ENCODE data around the gene PIK3CB. TPM values are rescaled to one million over a fixed set of nuclear protein-coding genes. Genes with fewer than 3 reads are reported as not detected.

PIK3CB gene
- total RNA-seq, 2 donors from 2014 or later: 27.5 to 28.9 TPM

DNA sequence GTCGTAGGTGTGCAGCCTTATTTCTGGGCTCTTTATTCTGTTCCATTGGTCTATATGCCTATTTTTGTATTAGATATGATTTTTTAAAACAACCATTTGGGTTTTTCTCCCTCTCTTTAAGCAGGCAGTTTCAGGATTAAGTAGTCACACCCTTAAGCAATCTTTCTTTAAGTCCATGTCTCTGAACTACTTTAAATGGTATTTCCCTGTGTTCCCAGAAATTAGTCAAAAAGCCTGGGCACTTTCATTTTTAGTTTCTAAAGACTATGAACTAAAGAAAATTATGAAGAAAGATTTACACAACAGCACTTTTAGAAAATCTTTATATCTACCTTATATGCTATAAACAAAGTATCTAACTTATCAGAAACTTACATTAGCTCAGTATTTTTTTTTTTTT, 115.9 kb downstream of the PIK3CB start:
- peak overlapping the region in 1 of 2 donors; percentile 35 for H3K27ac ChIP-seq
- H3K4me1 ChIP-seq (replicated peaks): no peaks in the 10 kb centered on the region
- intact Hi-C loops (cut with DNase I): no loop called here
- no peak for DNase-seq (ENCODE audit: low spot score)
- no peaks in the 10 kb centered on the region for H3K9me3 ChIP-seq
- no peak for TF ChIP-seq POLR2AphosphoS5 (IDR thresholded peaks at IDR 0.05)
- no peaks in the 10 kb centered on the region for H3K27me3 ChIP-seq (replicated peaks; ENCODE audit: insufficient read depth)
- no peaks in the 10 kb centered on the region for H3K36me3 ChIP-seq
- WGBS: 65% methylated on average over 1 of the region's 1 CpG
- H3K4me3 ChIP-seq: no peak overlapping the region

- TF ChIP-seq POLR2AphosphoS5 (IDR thresholded peaks at IDR 0.05) (no peak), POLR2A (IDR thresholded peaks at IDR 0.05) (no peak)
- TF ChIP-seq, protein P1, sequence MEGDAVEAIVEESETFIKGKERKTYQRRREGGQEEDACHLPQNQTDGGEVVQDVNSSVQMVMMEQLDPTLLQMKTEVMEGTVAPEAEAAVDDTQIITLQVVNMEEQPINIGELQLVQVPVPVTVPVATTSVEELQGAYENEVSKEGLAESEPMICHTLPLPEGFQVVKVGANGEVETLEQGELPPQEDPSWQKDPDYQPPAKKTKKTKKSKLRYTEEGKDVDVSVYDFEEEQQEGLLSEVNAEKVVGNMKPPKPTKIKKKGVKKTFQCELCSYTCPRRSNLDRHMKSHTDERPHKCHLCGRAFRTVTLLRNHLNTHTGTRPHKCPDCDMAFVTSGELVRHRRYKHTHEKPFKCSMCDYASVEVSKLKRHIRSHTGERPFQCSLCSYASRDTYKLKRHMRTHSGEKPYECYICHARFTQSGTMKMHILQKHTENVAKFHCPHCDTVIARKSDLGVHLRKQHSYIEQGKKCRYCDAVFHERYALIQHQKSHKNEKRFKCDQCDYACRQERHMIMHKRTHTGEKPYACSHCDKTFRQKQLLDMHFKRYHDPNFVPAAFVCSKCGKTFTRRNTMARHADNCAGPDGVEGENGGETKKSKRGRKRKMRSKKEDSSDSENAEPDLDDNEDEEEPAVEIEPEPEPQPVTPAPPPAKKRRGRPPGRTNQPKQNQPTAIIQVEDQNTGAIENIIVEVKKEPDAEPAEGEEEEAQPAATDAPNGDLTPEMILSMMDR (IDR thresholded peaks at IDR 0.05): no peak
- no peaks in the 10 kb centered on the region for H3K36me3 ChIP-seq
- H3K4me3 ChIP-seq: no peak overlapping the region
- H3K27me3 ChIP-seq (replicated peaks; ENCODE audit: insufficient read depth): no peaks in the 10 kb centered on the region
- no peak for DNase-seq (ENCODE audit: low spot score)
- 93% methylated on average over 2 of the region's 2 CpGs for WGBS
- no peaks in the 10 kb centered on the region for H3K4me1 ChIP-seq (replicated peaks)
- intact Hi-C loops (cut with DNase I): no loop called here
- H3K27ac ChIP-seq: no peak overlapping the region
- H3K9me3 ChIP-seq: no peaks in the 10 kb centered on the region
Measured at GRCh38 chr3:138717348-138717747, 117.4 kb downstream of the PIK3CB start.

DNA sequence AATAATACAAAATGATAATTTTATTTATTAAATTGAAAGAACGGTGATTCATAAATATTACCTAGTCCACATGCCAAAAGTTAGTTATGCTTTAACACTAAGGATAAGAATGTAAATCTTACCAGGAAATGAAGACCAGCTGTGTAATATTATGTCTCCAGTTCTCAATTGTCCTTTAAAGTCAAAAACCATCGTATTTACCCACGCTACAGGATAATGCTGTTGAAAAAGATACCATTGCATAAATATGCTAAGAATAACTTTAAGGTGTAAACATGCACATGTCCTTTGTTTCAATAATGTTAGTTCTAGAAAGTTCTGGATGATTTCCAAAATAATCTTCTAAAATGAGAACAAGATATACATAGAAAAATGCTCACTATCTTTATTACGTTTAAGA, 122.6 kb downstream of the PIK3CB start:
- 71% methylated on average over 4 of the region's 4 CpGs for WGBS
- H3K36me3 ChIP-seq: no peaks in the 10 kb centered on the region

DNA sequence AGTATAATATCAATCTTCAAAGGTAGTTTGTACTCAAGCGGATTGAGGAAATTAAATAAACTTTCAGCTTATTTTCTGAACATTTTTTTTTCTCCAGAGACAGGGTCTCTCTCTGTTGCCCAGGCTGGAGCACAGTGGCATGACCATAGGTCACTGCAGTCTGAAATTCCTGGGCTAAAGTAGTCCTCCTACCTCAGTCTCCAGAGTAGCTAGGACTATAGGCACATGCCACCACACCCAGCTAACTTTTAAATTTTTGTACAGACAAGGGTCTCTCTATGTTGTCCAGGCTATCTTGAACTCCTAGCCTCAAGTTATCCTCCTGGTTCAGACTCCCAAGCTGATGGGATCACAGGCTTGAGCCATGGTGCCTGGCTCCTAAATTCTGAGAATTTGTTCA, 129.1 kb downstream of the PIK3CB start:
- Histone ChIP-seq H3K9me3 (no peaks in the 10 kb centered on the region), H3K27me3 (replicated peaks; ENCODE audit: insufficient read depth) (no peaks in the 10 kb centered on the region), H3K4me1 (replicated peaks) (no peaks in the 10 kb centered on the region), H3K27ac (no peak overlapping the region), H3K36me3 (no peaks in the 10 kb centered on the region), H3K4me3 (no peak overlapping the region)
- 90% methylated on average over 1 of the region's 1 CpG for WGBS
- TF ChIP-seq POLR2A (IDR thresholded peaks at IDR 0.05) (no peak), POLR2AphosphoS5 (IDR thresholded peaks at IDR 0.05) (no peak)
- TF ChIP-seq, protein P1 (IDR thresholded peaks at IDR 0.05): no peak
- DNase-seq (ENCODE audit: low spot score): no peak
- intact Hi-C loops (cut with DNase I): loop anchor here (10.0 kb wide), 1 partner anchor 129 kb away; the partner anchor contains the start of gene PIK3CB

More for the DNA sequence above, 122.6 kb downstream of the PIK3CB start:
- TF ChIP-seq POLR2A (IDR thresholded peaks at IDR 0.05) (no peak), POLR2AphosphoS5 (IDR thresholded peaks at IDR 0.05) (no peak)
- TF ChIP-seq, protein P1 (IDR thresholded peaks at IDR 0.05): no peak
- H3K27me3 ChIP-seq (replicated peaks; ENCODE audit: insufficient read depth): no peaks in the 10 kb centered on the region
- H3K27ac ChIP-seq: no peak overlapping the region
- H3K9me3 ChIP-seq: no peaks in the 10 kb centered on the region
- no peak for DNase-seq (ENCODE audit: low spot score)
- no peak overlapping the region for H3K4me3 ChIP-seq
- no peaks in the 10 kb centered on the region for H3K4me1 ChIP-seq (replicated peaks)
- intact Hi-C loops (cut with DNase I): no loop called here

DNA sequence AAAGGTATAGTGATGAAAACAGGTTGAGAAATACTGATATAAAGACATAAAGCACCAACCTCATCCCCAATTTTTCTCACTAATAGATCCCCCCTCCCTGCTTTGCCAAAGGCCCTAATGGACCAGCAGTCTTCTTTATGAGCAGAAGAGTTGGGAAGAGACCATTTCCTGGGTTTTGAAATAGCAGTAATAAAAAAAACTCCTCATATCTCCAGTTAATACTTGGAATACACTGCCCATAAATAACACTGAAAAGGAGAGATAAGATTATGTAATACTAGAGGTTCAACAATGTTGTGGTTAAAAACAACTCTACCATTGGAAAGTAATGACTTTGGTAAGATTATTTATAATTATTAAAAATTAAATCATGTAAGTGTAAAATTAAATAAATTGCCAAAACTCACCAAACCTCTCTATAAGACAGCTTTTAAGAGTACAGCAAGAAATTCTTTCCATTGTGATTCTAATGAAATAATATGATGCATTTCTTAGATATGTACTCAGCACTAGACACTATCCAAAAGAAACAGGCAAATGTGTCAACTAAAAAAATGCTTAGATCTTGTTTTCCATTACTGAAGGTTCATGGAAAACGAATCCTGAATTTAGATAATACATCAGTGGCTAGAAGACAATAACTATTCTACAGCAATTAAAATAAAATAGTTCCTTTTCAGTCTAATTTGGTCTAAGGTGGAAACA, 137.9 kb downstream of the PIK3CB start:
- Histone ChIP-seq H3K27me3 (replicated peaks; ENCODE audit: insufficient read depth) (no peaks in the 10 kb centered on the region), H3K4me1 (replicated peaks) (no peaks in the 10 kb centered on the region), H3K36me3 (no peaks in the 10 kb centered on the region), H3K27ac (no peak overlapping the region), H3K4me3 (no peak overlapping the region), H3K9me3 (no peaks in the 10 kb centered on the region)
- no peak for DNase-seq (ENCODE audit: low spot score)
- 71% methylated on average over 1 of the region's 1 CpG for WGBS
- TF ChIP-seq POLR2AphosphoS5 (IDR thresholded peaks at IDR 0.05) (no peak), POLR2A (IDR thresholded peaks at IDR 0.05) (no peak)
- TF ChIP-seq, protein P1 (IDR thresholded peaks at IDR 0.05): no peak
- intact Hi-C loops (cut with DNase I): loop anchor here (10.0 kb wide), 1 partner anchor 102 kb away; the partner anchor contains the start of gene CEP70

Measured in prostate gland (tissue), 2 donors.